GM21526 (cell line): Measurements from ENCODE around the gene MAP4K2.

Experiments
- ATAC-seq: cut with Tn5 transposase; IDR thresholded peaks from one replicate; pipeline ENCODE4 v1.9.1; 2021; ENCODE audit warnings: moderate library complexity; ENCODE audit not compliant: unreplicated experiment, low FRiP score

MAP4K2 gene

DNA sequence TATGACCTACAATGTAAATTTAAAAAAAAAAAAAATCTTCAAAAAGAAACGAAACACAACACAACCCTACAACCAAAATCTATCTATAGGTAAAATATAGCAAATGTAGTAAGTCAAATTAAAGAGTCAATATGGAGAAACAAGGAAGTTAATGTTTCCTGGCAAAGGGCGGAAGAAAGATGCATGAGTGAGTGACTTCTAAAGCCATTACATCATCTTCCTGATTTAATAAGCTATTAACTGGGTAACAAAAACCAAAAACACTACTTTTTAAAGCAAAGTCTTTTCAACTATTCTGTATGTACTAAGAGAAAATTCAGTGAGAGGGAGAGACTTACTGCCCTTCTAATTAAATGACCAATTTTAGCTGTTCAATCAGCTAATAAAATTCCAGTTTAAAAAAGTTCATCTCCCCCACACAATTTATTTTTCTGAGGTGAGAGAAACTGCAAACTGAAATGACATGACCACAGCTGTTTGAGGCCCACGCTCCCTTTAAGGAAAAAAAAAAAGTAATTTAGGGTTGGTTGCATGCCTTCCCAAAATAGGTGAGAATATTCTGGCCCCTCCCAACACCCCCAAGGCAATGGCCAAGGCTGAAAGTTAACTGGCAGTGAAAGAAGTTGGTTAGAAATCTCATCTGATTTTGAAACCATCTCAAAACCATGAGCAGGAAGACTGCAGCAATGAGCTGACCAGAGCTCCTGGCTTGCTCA lies 30.6 kb downstream of the MAP4K2 start:
- ATAC-seq, result no peak

DNA sequence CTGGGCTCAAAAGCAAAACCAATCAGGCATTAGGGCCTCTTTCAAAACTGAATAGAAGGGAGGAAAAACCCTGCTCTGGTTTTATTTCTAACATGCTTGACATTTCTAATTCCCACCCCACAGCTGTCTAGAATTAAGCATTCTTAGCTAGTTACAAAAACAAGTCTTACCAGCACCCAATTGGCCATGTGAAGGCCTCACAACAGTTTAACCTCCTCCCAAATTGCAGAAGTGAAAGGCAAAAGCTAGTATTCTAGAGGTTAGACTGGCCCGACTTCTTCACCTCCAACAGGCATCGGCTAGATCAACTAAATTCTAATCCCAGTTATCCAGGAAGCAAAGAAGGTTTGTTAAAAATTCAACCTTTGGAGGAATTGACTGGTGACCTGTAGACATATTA lies 31.2 kb downstream of the MAP4K2 start:
- ATAC-seq, result no peak

DNA sequence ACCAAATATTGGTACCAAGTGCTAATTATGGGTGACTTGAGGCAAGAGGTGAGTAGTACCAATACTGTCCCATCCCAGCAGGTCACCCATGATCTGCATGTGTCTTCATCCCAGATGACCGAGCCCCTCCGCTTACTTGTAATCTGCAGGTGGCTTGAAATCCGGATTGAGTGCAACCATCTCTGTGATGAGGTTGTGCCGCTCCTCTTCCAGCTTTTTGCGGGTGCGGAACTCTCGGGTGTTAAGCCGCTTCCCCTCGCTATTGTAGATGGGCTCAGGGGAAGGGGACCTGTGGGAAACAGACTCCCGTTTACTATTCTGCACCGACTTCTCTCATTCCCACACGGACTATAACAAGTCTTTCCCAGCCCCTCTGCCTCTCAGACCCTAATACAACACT lies 32.9 kb downstream of the MAP4K2 start:
- ATAC-seq, result no peak

DNA sequence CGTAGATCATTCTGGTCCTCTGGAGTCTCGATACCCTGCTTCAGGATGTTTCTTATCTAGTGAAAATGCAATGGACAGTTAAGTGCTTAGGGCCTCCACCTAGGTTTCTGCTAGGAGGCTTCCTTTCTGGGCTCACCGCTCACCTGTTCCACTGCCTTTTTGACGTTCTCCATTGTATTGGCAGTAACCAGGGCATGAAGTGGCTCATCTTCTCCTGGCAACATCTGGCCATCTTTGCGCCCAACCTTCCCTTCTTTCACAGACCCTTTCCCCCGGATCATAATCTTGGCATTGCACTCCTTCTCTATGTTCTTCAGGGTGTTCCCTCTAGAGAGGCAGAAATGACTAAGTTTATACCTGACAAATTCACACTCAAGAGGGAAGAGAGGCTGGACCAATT lies 33.7 kb downstream of the MAP4K2 start:
- ATAC-seq, result no peak

DNA sequence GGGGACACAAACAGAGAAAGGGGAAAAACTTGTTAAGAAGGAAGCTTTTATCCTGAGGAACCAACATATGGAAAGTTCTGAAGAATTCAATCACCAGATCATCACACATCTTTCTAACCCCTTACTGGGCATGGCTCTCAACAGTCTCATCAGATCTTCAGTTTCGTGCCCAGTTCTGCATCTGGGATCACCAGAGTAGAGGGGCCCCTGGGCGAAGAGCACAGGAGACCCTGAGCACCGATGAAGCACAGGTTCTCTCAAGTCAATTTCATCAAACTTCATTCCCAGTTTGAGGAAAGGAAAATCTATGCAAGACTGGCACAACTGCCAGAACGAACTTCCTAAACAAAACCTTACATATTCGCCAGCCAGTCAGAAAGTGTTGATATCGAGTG lies 34.7 kb downstream of the MAP4K2 start:
- ATAC-seq, result no peak

DNA sequence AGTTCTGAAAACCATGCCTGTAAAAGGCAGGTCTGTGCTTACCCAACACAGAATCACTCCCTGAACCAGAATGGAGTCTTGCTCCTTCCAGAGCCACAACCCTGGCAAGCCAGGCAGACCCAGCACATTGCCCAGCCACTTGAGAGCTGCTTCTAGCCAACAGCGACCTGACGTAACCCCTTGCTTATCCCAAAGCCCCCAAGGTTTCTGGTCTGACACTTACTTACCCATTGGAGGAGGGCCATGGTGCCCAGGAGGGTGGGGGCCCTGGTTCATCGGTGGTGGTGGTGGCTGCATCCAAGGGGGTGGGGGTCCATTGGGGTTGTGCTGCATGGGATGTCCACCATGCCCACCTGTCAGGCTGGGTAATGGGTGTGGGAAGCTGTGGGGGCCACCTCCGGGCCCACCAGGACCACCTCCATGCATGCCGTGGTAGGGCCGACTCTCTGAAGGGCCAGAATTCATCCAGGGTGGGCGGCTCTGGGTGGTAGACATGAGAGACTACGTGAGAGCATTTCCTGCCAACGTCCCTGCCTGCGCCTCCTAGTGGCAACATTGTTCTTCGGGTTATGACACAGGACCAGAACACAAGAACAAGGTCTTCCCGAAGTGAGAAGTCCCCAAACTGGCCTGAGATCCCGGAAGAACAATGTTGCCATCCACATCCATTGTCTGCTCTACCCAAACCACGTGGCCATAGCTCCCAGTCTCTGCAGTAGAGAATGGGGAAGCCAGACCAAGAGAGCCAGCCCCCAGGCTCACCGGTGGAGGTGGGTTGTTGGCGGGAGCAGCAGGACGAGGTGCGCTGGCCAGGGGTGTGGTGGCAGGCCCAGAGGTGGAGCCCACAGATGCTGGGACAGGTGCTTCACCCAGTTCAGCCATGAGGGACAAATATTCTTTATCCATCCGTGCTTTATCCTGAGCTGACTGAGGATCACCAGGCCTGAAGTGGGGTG lies 35.4 kb downstream of the MAP4K2 start:
- no peak for ATAC-seq

DNA sequence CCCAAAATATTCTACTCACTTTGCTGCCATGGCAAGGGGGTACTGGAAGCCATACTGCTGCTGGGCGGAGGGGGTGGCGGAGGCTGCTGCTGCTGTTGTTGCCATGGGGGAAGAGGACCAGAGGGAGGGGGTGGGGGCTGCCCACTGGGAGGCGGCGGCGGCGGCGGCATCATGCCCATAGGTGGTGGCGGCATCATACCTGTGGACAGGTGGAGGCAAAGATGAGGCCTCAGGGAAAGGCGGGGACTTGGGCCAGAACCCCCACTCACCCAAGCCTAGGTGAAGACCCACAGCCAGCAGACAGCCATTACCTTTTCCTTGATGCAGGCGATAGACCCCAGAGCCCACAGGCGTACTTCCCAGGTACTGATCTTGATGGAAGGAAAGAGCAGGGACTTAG lies 36.1 kb downstream of the MAP4K2 start:
- no peak for ATAC-seq

DNA sequence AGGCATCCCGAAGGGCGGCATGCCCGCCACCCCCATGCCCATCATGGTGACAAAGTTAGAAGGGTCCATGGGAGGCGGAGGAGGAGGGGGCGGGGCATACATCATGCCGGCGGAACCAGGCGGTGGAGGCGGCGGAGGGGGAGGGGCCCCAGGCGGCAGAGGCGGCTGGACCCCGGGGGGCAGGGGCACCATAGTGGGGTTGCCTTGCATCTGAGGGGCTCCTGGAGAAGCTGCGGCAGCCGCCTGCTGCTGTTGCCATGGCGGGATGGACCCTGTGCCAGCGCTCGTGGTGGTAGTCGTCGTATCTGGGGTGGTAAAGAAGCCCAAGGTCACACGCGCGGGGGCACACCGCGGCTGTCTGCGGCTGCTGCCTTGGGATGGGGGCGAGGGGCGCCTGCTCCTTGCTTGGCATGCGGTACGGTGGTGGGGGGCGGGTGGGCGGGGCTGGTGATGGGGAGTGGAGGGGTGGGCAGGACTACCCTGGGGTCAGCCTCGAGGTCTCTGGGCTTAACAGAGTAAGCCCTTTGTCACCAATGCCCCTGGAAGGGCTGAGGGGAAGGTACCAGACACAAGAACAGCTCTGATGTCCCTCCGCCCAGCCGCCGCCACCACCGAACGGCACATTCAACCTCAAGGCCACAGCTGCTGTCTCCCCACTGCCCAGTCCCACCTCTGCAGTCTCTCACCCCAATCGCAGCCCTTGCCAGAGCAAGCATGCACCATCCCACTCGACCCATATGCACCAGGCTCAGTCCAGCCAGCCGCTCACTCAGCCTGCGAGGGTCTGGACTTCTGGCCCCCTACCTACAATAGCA lies 37.0 kb downstream of the MAP4K2 start:
- no peak for ATAC-seq

DNA sequence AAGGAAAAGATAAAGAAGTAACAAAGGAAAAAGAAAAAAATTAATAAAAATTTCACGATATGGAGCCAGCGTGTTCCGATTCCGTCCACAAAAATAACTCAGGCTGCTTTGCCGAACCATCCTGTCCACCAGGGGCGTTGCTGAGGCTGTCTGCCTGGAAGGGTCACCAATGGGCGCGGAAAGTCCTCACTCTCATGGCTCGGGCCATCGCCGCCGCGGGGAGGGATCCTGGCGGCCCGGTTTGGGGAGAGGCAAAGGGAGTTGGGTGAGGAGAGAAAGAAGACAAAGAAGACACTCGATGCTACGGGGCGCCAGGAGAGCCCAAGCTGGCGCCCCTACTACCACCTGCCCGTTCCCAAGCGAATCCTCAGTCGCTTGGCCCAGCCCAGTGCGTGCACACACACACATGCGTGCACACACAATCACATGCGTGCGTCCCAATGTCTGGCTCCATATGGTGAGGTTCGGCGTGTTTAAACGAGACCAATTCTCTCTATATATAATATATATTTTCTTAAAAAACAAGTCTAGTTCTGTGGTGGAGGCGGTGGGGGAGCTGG lies 37.6 kb downstream of the MAP4K2 start:
- ATAC-seq, result no peak

DNA sequence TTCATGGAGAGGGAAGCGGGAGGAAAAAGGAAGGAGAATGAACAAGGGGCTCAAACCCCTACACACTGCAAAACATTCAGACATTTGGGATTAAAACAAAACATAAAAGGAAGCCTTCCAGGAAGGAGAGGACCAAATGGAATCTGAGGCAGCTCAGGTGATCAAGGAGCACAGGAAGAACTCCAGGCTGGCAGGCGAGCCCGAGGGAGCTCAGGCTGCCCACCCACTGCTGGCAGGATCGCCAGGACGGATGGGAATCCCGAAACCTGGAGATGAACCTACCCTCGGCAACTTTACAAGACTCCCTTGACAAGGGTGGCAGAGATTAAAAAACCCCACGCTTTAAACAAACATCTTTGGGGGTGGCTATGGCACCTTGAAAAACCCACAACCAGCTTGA lies 38.3 kb downstream of the MAP4K2 start:
- no peak for ATAC-seq

DNA sequence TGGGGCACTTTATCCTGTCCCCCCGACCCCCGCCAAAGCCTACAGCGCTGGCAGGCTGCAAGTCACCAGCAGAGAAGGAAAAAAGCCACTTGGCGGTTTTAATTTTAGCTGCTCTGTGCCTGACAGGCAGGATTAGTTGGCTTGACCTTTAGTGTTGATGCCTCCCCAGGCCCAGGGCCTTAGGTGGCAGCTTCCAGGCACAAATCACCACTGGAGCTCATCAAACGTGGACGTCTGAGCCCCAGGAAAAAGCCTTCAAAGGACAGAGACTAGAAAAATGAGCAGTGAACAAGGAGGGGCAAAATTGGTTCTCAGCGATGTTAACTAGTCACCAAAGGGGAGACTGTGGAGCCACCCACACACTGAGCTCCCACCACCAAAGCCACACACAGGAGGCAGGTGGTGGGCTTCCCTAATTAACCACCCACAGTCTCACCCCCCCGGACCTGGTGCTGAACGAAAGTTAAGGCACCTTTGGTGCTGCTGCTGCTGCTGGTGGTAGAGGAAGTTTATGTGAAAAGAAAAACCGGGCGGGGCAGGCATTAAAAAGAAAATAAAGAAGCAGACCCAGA lies 38.9 kb downstream of the MAP4K2 start:
- ATAC-seq, result no peak

DNA sequence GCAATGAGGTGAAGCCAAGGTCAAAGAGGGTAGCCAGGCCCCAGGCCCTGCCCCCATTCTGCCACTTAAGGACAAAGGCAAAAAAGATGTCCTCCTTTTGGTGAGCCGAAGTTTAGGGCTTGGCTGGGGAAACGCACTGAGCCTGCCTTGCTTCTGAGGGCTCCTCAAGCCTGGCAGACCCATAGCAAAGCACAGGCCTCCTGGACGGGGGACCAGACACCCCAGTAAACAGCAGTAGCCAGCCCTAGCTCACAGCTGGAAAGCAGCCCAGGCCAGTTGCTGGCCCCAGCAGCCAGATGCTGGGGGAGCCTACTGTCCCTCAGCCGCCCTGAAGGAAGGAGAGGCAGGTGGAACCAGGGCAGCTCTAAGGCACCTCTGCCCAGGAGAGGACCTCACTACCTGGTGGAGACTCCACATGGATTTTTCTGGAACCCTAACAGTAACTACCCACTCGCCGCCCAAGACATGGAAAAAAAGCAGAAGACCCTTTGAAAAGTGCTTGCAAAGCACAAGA lies 39.4 kb downstream of the MAP4K2 start:
- ATAC-seq, result no peak

DNA sequence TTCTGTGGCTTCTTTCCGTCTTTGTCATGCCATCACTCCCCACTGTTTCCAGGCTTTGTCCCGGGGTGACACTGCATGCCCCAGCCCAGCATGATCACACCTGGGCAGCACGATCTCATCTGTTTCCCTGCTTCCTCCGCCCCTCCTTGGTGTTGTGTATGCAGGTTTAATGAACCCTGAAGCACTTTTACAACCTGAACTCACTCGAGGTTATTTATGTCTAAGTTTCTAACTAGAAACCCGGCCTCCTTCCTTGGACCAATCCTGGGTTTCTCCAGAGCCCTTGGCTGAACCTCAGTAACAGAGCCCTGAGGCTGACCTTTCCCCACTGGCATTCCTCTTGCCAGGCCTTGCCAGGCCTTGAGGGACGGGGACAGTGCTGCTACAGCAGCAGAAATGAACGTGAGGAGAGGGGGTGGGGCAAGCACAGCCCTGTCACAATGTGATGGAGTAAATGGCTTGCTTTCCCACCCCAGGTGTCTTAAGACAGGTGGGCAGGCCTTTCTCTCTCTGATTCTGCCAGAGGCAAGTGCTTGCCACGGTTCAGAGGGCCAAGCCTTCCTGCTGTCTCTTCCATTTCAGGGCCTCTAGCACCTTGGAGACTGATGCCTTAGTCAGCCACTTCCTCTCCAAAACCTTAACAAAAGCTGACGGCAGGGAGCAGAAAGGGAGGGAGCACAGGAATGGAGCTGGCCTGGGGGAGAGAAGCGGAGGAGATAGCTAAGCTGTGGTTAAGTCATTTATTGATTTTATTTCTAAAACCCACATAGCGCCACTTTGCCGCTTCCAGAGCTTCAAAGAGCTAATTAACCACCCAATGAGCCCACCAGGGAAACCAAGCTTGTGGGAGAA lies 40.1 kb downstream of the MAP4K2 start:
- ATAC-seq, result no peak

DNA sequence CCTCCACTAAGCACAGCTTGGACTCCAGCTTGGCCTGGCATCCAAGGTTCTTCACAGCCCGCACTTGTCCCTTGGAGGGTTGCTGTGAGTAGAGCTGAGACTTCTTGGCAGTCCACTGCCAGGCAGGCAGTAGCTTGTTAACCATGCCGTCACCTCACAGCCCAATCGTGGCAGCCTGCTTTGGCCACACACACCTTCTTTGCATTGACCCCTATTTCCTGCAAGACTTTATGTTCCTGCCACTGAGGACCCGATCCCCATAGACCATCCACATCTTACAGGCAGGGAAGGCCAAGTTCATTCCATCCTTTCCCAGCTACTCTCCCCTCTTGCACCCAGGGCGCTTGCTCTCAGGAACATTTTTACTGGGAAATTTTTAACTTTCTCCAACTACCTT lies 40.7 kb downstream of the MAP4K2 start:
- no peak for ATAC-seq

DNA sequence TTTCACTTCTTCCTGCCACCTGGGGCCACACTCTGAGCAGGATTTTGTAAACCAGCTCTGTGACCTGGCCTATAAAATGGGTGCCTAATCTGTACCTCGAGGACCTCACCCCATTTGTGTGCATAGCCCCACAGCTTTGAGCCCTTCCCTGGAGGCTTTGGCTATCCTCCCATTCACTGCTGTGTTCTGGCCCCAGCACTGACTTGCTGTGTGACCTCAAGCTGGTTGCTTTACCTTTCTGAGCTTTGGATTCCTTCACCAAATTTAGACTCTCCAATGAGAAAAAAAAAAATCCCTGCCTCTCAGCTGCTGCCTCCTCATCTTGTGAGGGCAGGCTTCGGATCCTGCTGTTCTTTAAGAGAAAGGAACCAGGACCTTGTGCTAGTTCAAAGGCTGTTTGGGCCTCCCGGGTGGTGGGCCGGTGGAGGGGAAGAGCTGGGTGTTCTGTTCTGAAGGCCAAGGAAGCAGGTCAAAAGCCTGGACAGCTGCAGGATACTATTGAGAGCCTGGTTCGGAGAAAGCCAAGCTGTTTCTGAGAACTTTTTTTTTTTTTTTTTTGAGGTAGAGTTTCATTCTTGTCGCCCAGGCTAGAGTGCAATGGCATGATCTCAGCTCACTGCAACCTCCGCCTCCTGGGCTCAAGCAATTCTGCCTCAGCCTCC lies 42.1 kb downstream of the MAP4K2 start:
- ATAC-seq, result no peak

DNA sequence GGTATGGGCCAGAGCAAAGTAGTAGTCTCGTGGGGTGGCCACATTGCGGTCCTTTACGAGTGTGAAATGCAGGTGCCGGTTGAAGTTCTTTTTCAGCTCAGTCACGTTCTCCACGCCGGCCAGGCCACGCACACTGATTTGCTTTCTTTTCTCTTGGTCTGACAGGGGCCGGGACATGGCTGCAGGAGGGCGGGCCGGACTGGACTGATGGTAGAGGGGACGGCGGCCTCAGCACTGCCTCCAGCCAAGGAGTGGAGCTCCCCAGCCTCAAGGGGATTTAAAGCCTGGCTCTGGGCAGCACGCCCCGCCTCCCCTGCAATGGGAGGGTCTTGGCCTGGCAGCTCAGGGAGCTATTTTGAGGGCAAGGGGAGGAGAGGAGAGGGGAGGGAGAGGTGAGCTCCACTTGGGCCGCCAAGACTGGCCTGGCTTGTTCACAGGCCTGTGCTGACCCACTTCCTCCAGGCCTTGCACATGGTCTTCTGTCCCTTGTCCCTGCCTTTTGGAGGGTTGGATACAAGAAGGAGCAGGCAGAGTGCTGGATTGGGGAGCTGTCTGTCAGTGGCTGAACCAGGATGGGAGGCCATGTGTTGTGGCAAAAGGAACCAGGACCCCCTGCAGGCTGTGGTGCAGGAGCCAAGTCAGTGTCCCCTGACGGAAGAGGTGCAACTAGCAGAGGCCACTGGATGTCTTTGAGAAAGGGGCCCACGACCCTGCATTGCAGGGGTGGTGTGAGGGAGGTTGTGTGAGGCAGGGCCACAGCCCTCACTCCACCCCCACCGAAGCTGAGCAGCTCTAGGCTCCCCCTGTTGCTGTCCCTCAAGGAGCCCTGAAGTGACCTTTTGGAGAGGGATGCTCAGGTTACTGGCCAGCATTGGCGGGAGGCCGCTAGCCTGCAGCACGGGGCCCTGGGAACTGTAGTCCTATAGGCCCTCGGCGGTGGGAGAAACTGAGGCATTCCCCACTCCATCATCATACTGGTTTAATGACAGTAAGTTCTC lies 43.0 kb downstream of the MAP4K2 start, which contains the start of gene PYGM:
TSS of gene PYGM (minus strand) at position 253 of the 998 bp plus-strand sequence. CDS start at position 177, 76 bp downstream.
- ATAC-seq, result no peak

DNA sequence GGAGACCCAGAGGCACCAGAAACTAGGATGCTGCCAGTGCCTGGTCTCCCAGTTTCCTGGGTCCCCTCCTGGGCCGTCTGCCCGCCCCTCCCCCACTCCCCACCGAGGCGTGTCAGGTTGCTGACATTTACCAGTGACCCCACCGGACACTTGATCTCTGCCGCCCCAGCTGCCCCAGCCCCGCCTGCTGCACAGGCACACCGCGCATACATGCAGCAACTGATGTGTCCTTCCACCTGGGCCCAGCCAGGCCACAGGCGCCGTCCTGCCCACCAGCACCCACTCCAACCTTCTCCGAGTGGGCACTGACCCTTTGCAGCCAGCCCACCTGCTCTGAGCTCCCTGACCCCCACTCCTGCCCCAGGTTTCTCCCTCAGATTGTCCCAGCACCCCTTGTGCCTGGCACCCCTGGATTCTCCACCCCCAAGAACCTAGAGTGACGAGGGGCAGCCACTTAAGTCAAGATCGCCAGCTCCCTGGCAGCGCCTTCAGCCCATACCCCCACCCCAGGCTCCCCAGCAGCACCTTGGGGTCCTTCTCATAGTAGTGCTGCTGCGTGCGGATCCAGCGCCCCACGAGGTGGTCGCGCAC lies 43.8 kb downstream of the MAP4K2 start:
- ATAC-seq, result no peak
